GM21423 (cell line): ENCODE data around the gene POU3F4.

ENCODE experiments used
- ATAC-seq: cut with Tn5 transposase; IDR thresholded peaks from one replicate; pipeline ENCODE4 v1.9.1; 2021; ENCODE audit warnings: mild to moderate bottlenecking, moderate library complexity; ENCODE audit not compliant: unreplicated experiment

POU3F4 gene

DNA sequence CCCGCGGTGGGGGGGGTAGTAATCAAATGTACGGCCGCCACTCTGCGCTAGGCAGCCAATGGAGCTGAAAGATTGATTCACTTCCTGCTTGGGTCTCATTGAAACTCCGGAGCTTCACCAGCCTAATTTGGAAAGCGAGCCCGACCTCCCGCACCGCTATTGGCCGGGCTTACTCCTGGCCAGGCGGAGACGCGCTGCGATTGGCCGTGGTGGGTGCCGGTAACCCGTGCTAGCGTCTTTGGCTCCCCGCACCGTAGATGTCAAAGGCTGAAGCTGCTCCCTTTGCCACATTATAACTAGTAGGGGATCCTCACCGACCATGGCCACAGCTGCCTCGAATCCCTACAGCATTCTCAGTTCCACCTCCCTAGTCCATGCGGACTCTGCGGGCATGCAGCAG is at the start of gene POU3F4:
Gene POU3F4 (plus strand): TSS at position 285 of the 400 bp plus-strand sequence. CDS start 35 bp downstream, at position 320.
- ATAC-seq: no peak

DNA sequence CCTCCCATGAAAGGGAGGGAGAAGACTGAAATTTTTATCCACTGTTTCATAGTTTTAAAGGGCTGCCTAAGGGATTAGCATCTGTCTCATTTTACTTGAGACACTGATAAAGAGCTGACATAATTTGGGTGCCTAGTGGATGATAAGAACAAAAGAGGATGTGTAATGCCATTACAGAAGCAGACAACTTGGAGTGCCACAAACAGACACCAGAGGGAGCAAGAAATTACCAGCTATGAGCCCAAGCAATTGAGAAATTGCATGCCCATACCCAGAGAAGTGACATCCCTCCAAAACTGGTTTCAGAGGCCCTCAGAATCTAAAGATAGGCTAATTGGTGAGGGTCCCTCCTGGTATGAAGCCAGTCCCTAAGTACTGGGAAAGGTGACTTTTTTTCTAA is 38.5 kb upstream of the POU3F4 start:
- peak; percentile 73 for ATAC-seq

DNA sequence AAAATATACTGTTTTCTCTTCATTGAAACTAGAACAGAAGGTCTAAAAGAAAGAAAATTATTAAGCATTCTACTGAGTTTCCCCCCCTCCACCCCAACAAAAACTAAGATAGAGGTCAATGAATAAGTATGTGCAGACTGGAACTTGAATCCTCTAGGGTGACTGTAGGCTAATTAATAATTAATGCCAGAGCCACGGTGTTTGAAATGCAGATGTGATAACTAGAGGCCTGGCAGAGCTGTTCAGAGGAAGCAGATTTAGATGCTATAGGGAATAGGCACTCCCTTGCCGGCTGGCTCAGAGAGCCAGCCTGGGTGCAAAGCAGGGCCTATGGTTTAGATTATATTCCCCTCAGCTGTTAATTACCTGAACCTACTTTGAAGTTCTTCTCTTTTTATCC is 12.2 kb upstream of the POU3F4 start:
- ATAC-seq: no peak

DNA sequence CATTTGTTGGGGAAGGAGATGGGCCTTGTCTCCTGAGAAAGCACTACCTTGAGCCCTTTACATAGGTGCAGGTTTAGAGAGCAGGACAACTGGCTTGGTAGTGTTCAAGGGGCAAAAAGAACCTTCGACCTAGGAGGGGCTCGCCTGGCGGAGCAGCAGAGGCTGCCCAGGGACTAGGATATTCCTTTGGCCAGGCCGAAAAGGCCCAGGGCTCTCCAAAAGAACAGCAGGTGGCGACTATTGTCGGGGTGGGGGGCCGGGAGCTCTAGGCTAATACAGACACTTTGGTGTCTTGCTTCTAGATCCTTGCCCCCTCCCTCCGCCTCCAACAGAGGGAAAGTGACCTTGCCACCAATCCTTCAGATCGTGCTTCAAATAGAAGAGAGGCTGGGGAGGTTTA is 7.1 kb upstream of the POU3F4 start:
- ATAC-seq: no peak

DNA sequence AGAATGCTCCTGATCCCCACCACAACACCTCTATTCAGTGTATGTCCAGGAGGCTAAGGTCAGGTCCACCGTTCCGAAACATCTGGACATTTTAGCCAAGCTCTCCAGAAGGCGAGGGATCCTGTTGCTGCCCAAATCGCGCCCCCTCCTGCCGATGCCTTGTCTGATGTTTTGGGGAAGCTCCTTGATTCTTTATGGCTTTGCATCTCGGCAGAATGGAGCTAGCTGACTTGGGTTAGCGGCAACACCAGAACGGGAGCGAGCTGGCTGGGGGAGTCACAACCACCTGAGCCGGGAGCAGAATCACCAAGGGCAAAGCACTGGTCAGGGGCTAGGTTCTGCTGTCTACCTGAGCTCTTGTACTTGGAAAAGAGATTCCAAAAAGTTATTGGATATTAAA is 6.6 kb upstream of the POU3F4 start:
- ATAC-seq: no peak

DNA sequence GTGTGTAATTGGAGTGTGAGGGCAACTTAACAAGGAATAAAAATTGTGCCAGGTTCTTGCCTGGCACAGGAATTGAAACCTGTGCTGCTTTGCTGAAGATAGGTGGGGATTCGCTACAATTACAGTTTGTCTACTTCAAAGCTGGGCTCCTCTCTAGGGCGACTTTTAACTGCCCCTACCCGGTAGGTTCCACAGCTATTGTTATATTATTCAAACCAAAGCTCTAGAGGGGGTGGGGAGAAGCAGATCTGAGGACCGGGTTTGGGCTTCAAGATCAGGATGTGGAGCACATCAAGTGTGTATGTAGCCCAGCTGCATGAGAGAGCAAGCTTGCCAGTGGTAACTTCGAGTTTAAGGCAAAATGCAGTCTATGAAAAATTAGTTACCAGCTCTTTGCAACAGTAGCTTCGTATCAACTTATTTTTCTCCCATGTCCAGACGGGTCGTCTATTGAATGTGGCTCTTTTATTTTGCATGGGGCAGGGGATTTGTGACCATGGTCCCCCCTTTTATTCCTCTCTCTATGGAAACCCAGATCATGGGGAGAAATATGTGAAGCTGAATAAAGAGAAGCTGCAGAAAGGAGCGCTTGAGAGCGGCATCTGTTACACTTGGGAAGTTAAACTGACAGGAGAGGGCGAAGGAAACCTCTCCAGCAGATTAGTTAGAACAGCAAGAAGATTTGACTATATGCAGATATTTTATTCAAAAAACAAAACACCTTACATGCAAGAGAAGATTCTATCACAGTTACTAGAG is 3.2 kb upstream of the POU3F4 start:
- no peak for ATAC-seq

DNA sequence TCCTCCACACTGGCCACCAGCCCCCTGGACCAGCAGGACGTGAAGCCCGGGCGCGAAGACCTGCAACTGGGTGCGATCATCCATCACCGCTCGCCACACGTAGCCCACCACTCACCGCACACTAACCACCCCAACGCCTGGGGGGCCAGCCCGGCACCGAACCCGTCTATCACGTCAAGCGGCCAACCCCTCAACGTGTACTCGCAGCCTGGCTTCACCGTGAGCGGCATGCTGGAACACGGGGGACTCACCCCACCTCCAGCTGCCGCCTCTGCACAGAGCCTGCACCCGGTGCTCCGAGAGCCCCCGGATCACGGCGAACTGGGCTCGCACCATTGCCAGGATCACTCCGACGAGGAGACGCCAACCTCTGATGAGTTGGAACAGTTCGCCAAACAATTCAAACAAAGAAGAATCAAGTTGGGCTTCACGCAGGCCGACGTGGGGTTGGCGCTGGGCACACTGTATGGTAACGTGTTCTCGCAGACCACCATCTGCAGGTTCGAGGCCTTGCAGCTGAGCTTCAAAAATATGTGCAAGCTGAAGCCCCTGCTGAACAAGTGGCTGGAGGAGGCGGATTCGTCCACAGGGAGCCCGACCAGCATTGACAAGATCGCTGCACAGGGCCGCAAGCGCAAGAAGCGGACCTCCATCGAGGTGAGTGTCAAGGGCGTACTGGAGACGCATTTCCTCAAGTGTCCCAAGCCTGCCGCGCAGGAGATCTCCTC is 600 bp downstream of the POU3F4 start:
- ATAC-seq: no peak

DNA sequence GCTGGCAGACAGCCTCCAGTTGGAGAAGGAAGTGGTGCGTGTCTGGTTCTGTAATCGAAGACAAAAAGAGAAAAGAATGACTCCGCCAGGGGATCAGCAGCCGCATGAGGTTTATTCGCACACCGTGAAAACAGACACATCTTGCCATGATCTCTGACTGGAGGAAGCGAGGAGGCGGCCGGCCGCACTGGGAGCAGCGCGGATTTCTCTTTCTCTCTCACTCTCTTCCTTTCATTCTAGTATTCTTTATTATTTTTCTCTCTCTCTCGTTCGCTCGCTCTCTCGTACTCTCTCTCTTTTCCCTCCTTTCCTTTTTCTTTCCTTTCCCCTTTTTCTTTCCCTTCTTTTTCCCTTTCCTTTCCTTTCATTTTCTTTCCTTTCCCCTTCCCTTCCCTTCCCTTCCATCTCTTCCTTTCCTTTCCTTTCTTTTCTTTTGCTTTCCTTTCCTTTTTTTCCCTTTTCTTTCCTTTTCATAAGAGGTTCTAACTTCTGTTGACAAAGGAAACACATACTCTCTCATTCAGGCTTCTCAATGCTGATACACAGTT is 1.2 kb downstream of the POU3F4 start:
- no peak for ATAC-seq

DNA sequence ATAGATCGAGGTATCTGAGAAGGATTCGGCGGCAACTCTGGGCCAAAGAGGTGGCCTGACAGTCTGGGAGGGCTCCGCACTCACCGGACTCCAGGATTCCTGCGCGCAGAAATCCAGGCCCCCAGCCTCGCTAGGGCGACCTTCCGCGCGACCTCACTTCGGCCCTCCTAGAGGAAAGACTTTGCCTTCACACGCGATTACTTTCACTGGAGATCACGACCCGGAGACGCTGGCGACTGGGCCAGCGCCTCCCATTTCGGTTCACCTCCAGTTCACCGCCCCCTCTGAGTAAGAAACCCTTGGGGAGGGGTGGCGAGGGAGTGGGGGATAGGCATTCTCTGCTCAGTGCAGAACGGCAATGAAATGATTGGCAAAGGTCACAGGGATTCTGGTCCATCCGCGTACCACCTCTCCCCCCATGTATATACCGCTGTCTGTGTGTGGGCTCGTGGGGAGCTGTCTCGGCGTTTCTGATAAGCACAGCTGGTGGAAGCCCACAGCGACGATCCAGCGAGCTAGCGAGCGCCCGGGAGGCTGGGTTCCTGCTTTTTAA is 2.5 kb downstream of the POU3F4 start:
- ATAC-seq: no peak

DNA sequence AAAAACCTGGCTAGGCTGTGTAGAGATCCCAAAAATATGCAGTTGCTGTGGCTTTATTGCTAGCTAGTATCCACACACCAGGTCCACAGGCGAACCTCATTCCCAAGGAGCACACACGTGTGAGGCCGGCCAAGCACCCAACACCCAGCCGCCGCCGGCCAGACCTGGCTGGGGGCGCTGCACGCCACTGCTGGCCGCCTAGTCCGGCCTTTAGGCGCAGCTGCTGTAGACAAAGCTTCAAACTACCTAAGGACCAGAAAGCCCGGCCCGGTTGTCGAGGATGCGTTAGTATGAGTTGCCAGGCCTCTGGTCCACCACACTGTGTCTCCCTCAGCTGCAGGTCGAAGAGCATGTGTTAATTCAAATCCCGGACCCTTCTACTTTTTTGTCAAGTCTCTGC is 3.1 kb downstream of the POU3F4 start:
- no peak for ATAC-seq

DNA sequence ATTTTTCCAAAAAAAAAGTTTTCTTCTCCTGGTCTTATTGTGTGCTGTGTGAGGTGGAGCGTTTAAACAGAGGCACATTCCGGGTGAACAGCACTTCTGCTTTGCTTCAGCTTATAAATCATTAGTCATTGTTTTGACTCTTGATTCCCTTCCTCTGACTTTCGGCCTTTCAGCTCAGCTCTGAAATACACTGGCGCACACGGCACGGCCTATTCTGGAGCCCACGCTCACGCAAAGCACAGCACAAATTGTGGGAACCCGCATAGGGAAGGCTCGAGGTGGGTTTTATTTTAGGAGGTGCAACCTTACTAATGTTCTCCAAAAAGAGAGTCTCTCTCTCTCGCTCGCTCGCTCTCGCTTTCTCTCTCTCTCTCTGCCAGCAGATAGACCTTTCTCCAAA is 4.0 kb downstream of the POU3F4 start:
- ATAC-seq: no peak

DNA sequence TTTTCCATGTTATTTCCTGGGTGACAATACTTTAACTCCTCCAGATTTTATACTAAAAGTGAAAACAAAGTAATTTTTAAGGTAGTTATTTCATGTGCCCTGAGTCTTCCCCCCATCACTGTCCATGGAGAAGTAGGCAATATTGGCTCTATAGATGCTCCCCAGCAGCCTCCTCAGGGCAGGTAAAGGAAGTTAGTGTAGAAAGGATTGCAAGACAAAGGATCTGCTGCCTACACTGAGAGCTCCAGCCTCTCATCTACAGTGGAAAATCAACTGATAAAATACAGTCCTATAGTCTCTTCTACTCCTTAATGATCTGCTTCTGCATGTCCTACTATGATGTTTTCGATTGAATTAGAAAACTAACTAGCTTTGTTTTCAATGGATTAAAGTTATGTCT is 8.5 kb downstream of the POU3F4 start:
- no peak for ATAC-seq

DNA sequence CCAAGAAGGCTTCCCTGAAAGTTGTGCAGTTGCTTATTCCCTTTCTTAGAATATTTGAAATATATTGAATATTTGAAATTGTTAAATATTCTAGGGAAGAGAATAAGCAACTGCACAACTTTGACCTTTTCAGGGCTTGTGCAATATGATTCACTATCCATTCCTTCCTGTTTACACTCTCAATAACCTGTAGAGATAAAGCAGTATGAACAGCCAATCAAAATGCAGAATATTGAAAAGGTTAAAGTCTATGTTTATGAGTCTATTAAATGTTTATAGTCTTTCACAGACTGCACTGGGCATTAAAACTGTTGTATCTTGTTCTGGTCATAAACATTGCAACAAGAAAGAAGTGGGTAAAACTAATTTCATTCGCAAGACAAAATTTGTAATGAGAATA is 13.8 kb downstream of the POU3F4 start:
- no peak for ATAC-seq

DNA sequence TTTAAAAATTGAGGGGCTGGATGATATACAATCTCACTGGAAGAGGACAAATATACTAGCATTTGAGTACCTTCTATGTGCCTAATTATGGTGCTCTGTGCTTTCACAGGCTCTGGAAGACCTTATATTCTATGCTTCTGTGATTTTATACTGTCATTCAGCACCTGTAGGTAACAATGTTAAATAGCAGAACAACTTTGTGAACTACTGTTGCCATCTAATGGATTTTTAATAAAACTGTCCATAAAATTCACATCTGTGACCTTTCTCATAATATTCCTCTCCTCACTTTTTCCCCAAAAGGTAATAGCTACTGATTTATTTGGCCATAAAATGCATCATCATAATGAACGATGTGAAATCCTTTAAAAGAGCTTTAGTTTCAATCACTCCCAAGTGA is 21.9 kb downstream of the POU3F4 start:
- ATAC-seq: no peak

DNA sequence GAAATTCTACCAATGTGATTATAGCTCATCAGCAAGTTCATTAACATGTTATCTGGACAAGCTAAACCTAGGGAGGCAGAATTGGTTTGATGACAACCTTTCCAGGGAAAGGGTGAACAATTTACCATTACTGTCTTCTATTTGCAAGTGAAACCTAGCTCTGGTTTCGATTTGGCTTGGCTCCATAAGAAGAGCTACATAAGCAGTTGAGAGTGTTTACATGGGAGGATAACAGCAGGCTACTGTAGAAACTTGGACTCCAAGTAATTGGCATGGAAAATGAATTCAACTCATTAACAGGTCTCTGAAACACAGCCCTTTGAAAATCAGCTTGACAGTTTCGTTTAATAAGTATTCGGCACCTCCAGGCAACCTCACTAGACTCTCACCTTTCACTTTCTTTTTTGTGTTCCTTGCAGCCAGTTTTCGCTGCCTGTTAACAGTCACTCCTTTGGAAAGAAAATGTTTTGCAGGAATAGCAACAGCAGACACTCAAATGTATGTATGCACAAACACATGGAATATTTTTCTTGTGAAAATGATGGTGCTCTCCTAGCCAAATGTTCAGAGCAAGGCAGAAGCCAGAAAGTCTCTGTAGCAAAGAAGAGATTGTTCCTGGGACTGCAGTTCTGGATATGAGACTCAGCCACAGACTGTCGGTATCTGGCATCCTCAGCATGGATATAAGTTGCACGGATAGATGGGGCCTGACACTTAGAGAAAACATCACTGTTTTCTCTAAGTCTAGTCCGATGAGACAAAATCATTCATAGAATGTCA is 27.5 kb downstream of the POU3F4 start:
- peak; percentile 71 for ATAC-seq
